Testis (tissue), 3 donors: ENCODE measurements around the gene TYW1. TPM values are rescaled to one million over a fixed set of nuclear protein-coding genes. Genes with fewer than 3 reads are reported as not detected.
A peak's percentile ranks its signal among the peaks of the same experiment; 100 is the strongest.
"Not testable (repeated sequence)": the region's sequence is repeated elsewhere in the genome, so short reads cannot be mapped to it uniquely, and the experiment has no call there.

Experiments used
- DNase-seq: peaks from one replicate; pipeline ENCODE4 v3.0.0-alpha.2; 2019
- H3K27ac ChIP-seq, 2 donors: fragments of 200-600 bp; sonication (generic); one replicate each; pipeline ENCODE4 v1.5.1; 2019
- H3K27me3 ChIP-seq: fragments of 200-600 bp; sonication (generic); one replicate; pipeline ENCODE4 v1.5.1; 2019
- H3K36me3 ChIP-seq: fragments of 200-600 bp; sonication (generic); one replicate; pipeline ENCODE4 v1.5.1; 2017; ENCODE audit warnings: low read depth; ENCODE audit errors: missing control alignments
- H3K4me1 ChIP-seq: fragments of 200-600 bp; sonication (generic); one replicate; pipeline ENCODE4 v1.5.1; 2019
- H3K4me3 ChIP-seq, 2 donors: fragments of 200-600 bp; sonication (generic); one replicate each; pipeline ENCODE4 v1.5.1; 2017 to 2019
- H3K9me3 ChIP-seq: fragments of 200-600 bp; sonication (generic); one replicate; pipeline ENCODE4 v1.5.1; 2017
- POLR2A ChIP-seq: fragments of 450-650 bp; IDR thresholded peaks from one replicate; pipeline ENCODE4 v1.6.1; 2017; ENCODE audit warnings: antibody characterized with exemption, mild to moderate bottlenecking, moderate library complexity
- WGBS, 2 donors: methylation state at CpG; one replicate each; pipeline ENCODE4 v1.1.5; 2018; 5-methylcytosine and 5-hydroxymethylcytosine counted together
- intact Hi-C: fragments of 100-400 bp; cut with DNase I; formaldehyde crosslinking; loops from one replicate; pipeline ENCODE4 v1.15.1; 2023; ENCODE audit warnings: low total_unique reads
- polyA plus RNA-seq: library from polyadenylated mRNA; stranded (reverse); fragments of 350-450 nt; fragmentation: Illumina TruSeq; extraction: RNeasy Lipid Tissue Mini Kit (QIAGEN cat#74804); gene quantifications from one replicate; pipeline ENCODE4 v1.2.3, GENCODE V29; 2014; ENCODE audit warnings: low read depth, low replicate concordance; ENCODE audit not compliant: insufficient read depth
- total RNA-seq, 2 donors: library from RNA; depleted of rRNA; stranded (reverse); fragments of >200 nt; gene quantifications; one replicate each; pipeline ENCODE4 v1.2.3, GENCODE V29; 2016
- TF ChIP-seq, protein P1 (sequence below), 3 experiments: fragments of 450-650 bp in 2 of 3; fragments of 200-600 bp in 1 of 3; sonication (generic) in 1 of 3; IDR thresholded peaks; one replicate each; pipeline ENCODE4 v1.5.1; 2016 to 2019; ENCODE audit warnings: antibody characterized with exemption in 3 of 3, mild to moderate bottlenecking in 2 of 3, moderate library complexity in 1 of 3

The TYW1 gene
- total and polyA plus RNA-seq, 3 donors from 2014 or later: 16.9 to 22.8 (median 21.7) TPM

GRCh38 chr7:67100956-67101361 is 104.3 kb downstream of the TYW1 start:
- no peaks in the 10 kb centered on the region for H3K27me3 ChIP-seq
- TF ChIP-seq, protein P1, sequence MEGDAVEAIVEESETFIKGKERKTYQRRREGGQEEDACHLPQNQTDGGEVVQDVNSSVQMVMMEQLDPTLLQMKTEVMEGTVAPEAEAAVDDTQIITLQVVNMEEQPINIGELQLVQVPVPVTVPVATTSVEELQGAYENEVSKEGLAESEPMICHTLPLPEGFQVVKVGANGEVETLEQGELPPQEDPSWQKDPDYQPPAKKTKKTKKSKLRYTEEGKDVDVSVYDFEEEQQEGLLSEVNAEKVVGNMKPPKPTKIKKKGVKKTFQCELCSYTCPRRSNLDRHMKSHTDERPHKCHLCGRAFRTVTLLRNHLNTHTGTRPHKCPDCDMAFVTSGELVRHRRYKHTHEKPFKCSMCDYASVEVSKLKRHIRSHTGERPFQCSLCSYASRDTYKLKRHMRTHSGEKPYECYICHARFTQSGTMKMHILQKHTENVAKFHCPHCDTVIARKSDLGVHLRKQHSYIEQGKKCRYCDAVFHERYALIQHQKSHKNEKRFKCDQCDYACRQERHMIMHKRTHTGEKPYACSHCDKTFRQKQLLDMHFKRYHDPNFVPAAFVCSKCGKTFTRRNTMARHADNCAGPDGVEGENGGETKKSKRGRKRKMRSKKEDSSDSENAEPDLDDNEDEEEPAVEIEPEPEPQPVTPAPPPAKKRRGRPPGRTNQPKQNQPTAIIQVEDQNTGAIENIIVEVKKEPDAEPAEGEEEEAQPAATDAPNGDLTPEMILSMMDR (IDR thresholded peaks at IDR 0.05): no peak
- TF ChIP-seq POLR2A: no peak
- H3K27ac ChIP-seq: peak overlapping the region in 1 of 2 donors; percentile 30
- no peak overlapping the region for H3K4me3 ChIP-seq
- 37 to 69% methylated on average over 4 of the region's 4 CpGs for WGBS, 2 donors
- no peaks in the 10 kb centered on the region for H3K9me3 ChIP-seq
- H3K4me1 ChIP-seq: peaks cover 9% of the 10 kb centered on the region
- intact Hi-C loops: no loop called here
- DNase-seq: peak; percentile 62
- no peaks in the 10 kb centered on the region for H3K36me3 ChIP-seq

- H3K36me3 ChIP-seq, H3K9me3 ChIP-seq, DNase-seq, H3K27me3 ChIP-seq, H3K4me1 ChIP-seq, intact Hi-C loops, H3K4me3 ChIP-seq: not testable (repeated sequence)
- 78 to 79% methylated on average over 4 of the region's 4 CpGs for WGBS, 2 donors
- H3K27ac ChIP-seq: peak overlapping the region in 1 of 2 donors; percentile 53
Measured at GRCh38 chr7:67104937-67105336, 108.3 kb downstream of the TYW1 start.

- TF ChIP-seq, protein P1 (IDR thresholded peaks at IDR 0.05): no peak
- WGBS, 2 donors: 32 to 39% methylated on average over 4 of the region's 4 CpGs
- Histone ChIP-seq H3K4me3 (no peak overlapping the region), H3K36me3 (no peaks in the 10 kb centered on the region), H3K4me1 (peaks cover 9% of the 10 kb centered on the region), H3K9me3 (no peaks in the 10 kb centered on the region), H3K27me3 (no peaks in the 10 kb centered on the region), H3K27ac (peak overlapping the region in 1 of 2 donors; percentile 53)
- intact Hi-C loops: no loop called here
- no peak for DNase-seq
Measured at GRCh38 chr7:67105377-67105776, 108.7 kb downstream of the TYW1 start.

DNA sequence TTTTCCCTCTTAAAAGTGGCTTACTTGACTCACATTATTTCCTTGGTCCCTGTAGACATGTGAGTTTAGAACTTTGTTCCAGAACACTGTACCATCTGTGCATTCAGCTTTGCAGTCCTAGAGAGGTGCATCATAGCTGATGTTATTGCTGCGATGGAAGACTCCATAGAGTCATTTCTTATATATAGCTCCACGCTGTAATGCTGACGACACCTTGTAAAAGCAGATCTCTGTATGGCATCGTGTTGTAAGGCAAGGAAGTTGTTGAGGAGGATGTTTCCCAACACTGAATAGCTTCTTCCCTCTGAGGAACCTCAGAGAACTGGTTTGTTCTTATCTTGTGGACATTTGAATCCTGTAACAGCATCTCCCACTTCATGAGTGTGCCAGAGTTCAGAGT is 109.6 kb downstream of the TYW1 start:
- intact Hi-C loops, H3K36me3 ChIP-seq, H3K4me3 ChIP-seq, H3K9me3 ChIP-seq, H3K27ac ChIP-seq, H3K27me3 ChIP-seq, H3K4me1 ChIP-seq, DNase-seq: not testable (repeated sequence)
- 76 to 78% methylated on average over 3 to 4 of the region's 4 CpGs for WGBS, 2 donors

DNA sequence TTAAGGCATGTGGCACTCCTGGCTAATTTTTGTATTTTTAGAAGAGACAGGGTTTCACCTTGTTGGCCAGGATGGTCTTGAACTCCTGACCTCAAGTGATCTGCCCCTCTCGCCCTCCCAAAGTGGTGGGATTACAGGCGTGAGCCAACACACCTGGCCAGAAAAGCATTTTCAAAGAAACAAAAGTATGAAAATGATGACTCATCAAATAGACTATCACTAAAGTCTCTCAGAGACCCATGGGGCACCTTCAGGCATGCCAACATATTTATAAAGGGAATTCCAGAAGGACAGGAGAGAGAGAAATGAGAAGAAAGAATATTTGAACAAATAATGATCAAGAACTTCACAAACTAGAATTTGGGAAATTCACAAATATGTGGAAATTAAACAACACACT is 114.7 kb downstream of the TYW1 start:
- H3K27me3 ChIP-seq, H3K27ac ChIP-seq, H3K36me3 ChIP-seq, intact Hi-C loops, H3K9me3 ChIP-seq, H3K4me1 ChIP-seq, DNase-seq, H3K4me3 ChIP-seq: not testable (repeated sequence)
- 94 to 96% methylated on average over 2 of the region's 2 CpGs for WGBS, 2 donors

DNA sequence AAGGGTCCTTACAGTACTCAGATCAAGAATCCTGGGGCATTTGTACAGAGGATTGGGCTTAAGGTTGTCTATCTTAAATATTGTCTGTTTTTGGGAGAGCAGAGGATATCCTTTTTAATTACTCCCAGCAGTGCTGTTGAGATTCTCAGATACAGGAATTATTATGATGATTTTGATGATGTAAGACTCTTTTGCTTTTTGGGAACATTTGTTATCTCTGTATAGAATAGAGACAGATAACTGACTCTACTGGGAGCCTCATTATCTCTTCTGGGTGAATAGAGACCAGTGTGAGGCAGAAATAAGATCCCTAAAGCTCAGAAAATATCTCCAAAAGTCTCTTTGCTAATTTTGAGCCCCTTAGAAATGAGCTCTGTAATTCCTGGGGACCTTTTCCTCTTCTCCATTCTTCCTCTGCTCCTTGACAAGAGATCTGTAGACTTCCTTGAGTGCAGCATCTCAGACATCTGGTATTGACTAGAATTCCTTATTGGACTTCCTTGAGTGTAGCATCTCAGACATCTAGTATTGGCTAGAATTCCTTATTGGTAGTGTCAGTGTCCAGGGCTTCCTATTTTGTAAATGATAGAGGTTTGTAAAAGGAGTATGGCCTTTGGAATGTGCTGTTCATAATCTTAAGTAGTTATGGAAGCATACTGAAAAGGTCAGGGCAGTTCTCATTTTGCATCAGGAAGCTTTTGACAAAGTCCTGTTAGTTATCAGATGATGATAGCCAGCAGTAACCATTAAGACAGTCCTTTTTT is 118.0 kb downstream of the TYW1 start:
- DNase-seq, intact Hi-C loops, H3K4me1 ChIP-seq, H3K27ac ChIP-seq, H3K27me3 ChIP-seq, H3K4me3 ChIP-seq, H3K9me3 ChIP-seq, H3K36me3 ChIP-seq: not testable (repeated sequence)

GRCh38 chr7:67120491-67120890 is 123.9 kb downstream of the TYW1 start:
- H3K36me3 ChIP-seq, H3K4me3 ChIP-seq, H3K4me1 ChIP-seq, H3K27me3 ChIP-seq, intact Hi-C loops, H3K9me3 ChIP-seq, H3K27ac ChIP-seq, DNase-seq: not testable (repeated sequence)
- 87 to 90% methylated on average over 2 of the region's 2 CpGs for WGBS, 2 donors

- not testable (repeated sequence) for H3K27ac ChIP-seq
- WGBS, 2 donors: 55 to 78% methylated on average over 5 of the region's 5 CpGs
Measured at GRCh38 chr7:67128257-67128656, 131.6 kb downstream of the TYW1 start.

GRCh38 chr7:67130766-67131165 is 134.1 kb downstream of the TYW1 start:
- DNase-seq, H3K27me3 ChIP-seq, intact Hi-C loops, H3K9me3 ChIP-seq, H3K4me3 ChIP-seq, H3K27ac ChIP-seq, H3K4me1 ChIP-seq, H3K36me3 ChIP-seq: not testable (repeated sequence)
- 83 to 90% methylated on average over 1 of the region's 1 CpG for WGBS, 2 donors

More at GRCh38 chr7:67128257-67128656, 131.6 kb downstream of the TYW1 start:
- H3K4me3 ChIP-seq, DNase-seq, intact Hi-C loops, H3K27me3 ChIP-seq, H3K4me1 ChIP-seq, H3K36me3 ChIP-seq, H3K9me3 ChIP-seq: not testable (repeated sequence)

DNA sequence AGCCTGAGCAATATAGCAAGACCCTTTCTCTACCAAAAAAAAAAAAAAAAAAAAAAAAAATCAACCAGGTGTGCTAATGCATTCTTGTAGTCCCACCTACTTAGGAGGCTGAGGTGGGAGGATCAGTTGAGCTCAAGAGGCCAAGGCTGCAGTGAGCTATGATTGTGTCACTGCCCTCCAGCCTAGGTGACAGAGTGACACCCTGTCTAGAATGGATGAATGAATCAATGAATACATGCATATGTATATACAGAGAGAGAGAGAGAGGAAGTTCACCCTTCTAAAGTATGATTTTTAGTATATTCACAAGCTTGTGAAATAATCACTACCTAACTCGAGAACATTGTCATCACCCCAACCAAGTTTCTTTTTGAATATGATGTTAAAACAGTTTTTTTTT is 138.3 kb downstream of the TYW1 start:
- H3K4me1 ChIP-seq, intact Hi-C loops, H3K36me3 ChIP-seq, H3K27ac ChIP-seq, H3K9me3 ChIP-seq, H3K4me3 ChIP-seq, DNase-seq, H3K27me3 ChIP-seq: not testable (repeated sequence)
- 91 to 100% methylated on average over 1 of the region's 1 CpG for WGBS, 2 donors
